ENCODE measurements around the gene FPR3.
A peak's percentile ranks its signal among the peaks of the same experiment; 100 is the strongest.
"Not testable (repeated sequence)": the region's sequence is repeated elsewhere in the genome, so short reads cannot be mapped to it uniquely, and the experiment has no call there.

The FPR3 gene, protein sequence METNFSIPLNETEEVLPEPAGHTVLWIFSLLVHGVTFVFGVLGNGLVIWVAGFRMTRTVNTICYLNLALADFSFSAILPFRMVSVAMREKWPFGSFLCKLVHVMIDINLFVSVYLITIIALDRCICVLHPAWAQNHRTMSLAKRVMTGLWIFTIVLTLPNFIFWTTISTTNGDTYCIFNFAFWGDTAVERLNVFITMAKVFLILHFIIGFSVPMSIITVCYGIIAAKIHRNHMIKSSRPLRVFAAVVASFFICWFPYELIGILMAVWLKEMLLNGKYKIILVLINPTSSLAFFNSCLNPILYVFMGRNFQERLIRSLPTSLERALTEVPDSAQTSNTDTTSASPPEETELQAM

DNA sequence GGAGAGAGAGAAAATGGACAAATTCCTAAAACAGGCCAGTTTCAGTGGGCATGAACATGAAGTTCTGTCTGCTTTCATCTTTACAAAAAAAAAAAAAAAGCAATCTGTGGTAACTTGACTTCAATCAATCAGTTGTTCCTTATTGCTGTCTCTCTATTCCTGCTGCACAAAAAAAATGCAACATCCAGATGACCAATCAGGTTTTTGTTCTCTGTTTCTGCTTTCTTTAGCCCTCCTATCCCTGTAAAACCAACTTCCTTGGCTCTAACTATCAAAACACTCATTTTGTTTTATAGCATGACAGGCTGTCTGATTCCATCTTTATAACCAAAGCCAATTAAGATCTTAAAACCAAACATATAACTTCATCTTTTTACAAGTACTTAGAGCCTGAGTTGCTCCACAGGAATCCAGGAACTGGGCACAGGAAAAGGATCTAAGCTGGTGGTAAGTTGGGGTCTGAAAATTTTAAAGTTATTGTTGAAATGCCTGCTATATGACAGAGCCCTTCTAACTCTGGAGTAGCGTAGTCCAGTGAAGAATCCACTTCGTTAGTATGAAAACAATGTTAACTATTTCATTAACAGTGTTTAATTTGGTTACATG, at the start of gene FPR3:
TSS of gene FPR3 (plus strand) at position 273 of the 606 bp plus-strand sequence. CDS start 28,592 bp downstream, outside the sequence.
- DNase-seq, result no peak

DNA sequence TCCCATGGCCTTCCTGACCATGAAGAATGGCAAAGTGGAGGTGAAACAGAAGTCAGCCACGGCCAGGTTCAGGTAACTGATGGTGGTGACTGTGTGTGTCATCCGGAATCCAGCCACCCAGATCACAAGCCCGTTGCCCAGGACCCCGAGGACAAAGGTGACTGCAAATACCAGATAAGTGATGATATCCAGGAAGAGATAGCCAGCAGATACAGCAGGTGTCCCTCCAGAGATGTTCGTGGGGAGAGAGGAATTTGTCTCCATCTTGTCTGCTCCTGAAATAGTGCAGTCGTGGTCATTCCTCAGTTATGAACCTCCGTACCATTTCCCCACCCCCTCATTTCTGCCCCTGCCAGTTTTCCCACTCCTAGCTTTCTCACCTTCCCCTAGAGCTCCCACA, 48.2 kb upstream of the FPR3 start:
- no peak for DNase-seq

DNA sequence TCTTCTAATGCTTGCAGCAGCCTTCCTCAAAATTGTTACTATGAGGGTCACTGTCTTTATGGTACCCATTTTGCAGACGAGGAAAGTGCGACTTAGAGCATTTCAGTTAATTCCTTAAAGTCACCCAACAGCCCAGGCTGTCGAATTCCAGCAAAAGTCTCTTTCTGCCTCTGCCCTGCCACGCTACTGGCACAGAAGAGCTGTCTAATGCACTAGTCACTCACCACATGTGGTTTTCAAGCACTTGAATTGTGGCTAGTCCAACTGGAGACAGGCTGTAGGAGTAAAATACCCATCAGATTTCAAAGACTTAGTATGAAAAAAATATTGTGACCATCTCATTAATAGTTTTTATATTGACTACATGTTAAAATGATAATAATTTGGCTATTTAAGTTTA, 45.0 kb upstream of the FPR3 start:
- no peak for DNase-seq

DNA sequence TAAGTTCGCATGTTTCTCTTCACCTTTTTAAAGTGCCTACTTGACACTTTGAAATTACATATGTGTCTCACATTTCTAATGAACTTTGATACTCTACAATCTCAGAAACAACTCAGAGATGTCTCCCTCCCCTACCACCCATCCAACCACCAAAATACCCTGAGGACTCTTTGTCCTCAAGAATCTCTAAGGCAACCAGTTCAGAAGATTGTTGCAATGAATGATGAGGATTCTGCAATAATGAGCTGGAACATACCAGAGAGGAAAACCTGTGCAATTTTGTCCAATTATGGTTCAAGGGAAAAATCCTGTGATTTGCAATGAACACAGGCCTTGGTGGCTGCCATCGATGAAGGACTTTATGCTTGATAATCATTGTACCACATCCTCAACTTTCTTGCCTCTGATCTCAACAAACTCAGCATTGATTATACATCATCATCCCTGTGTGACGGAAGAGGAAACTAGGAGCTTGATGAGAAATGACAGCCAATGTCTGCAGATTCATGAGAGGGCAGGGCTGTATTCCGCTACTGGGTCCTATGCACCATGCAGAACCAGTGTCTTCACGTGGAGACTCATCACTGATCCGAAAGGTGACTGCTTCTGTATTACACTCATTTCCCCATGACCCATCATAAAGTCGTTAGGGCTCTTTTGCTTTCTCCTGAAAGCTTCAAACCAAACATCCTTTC, 44.4 kb upstream of the FPR3 start:
- no peak for DNase-seq

DNA sequence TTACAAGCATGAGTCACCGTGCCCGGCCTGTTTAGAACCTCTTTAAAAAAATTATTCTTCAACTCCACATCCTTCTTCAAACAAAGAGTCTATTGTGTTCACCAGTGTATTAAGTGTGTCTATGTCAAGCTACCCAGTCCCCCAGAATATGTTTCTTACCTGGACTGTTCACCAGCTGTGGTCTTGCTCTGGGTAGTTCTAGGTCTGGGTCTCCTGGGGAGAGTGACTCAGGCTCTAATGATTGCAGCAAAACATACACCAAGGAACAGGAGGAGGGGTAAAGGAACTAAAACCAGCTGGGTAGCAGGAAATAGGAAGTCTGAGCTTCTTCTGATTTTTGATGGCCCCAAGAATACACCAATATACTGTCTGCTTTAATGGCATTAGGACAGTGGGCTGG, 43.3 kb upstream of the FPR3 start, which contains the start of gene FPR1:
TSS of gene FPR1 (minus strand) at position 224 of the 400 bp plus-strand sequence. CDS start 4,884 bp downstream, outside the sequence.
- DNase-seq, result no peak

DNA sequence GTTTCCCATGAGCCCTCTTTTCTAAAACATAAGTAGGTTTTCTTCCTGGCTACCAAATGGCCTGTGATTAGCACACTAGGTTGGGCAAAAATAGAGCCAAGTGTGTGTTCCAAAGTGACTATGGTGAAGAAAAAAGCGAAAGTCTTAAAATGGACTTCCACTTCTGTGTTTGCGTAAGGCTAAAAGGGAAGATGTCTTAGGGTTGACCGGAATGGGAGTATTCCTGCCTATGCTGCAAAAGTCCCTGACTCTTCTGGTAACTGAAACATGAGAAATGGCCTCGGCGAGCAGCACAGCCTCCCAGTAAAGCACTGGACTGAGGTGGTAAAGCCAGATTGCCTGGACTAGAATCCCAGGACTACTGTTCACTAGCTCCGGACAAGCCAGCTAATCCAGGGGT, 40.8 kb upstream of the FPR3 start:
- no peak for DNase-seq

DNA sequence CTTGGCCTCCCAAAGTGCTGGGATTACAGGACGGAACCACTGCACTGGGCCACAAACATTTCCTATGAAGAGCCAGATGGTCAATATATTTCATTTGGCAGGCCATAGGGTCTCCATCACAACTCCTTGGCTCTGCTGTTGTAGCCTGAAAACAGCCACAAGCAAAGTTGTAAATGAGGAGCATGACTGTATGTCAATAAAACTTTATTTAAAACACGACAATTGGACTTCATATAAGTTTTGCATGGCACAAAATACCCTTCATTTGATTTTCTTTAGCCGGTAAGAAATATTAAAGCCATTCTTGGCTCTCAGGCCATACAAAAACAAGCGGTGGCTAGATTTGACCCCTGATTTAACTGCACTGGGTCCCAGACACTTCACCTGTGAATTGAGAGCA, 40.2 kb upstream of the FPR3 start:
- DNase-seq, result no peak

DNA sequence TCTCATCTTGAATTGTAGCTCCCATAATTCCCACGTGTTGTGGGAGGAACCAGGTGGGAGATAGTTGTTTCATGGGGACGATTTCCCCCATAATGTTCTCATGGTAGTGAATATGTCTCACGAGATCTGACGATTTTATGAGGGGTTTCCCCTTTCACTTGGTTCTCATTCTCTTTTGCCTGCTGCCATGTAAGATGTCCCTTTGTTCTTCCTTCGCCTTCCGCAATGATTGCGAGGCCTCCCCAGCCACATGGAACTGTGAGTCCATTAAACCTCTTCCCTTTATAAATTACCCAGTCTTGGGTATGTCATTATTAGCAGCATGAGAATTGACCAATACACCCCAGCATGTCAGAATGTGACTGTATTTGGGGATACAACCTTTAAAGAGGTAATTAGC, 39.4 kb upstream of the FPR3 start:
- no peak for DNase-seq

DNA sequence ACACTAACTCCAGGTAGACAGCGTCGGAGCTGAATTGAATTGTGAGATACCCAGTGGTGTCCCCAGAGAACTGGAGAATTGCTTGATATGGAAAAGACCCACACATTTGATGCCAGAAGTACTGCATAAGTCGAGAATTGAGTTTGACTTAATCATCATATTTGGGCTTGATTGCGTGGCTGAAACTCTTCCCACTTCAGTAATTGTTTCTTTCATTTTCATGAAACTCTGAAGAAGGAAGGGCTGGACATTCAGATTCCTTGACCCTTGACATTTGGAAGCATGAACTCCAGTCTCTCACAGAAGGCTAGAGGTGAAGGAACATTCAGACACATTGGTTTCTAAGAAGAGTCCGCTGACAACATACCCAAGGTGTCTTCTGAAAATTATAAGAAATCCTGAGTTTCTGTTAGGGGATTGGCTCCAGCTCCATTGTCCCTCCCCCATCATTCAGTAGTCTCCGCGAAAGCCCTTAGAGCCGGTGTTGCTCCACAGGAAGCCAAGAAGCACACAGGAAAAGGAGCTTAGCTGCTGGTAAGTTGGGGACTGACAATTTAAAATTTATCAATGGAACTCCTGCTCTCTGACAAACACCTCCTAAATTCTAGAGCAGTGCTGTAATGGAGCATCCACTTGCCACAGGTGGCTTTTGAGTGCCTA, 34.1 kb upstream of the FPR3 start, which contains the start of gene FPR2:
TSS of gene FPR2 (plus strand) at position 484 of the 660 bp plus-strand sequence. CDS start 7,479 bp downstream, outside the sequence.
- DNase-seq, result no peak

DNA sequence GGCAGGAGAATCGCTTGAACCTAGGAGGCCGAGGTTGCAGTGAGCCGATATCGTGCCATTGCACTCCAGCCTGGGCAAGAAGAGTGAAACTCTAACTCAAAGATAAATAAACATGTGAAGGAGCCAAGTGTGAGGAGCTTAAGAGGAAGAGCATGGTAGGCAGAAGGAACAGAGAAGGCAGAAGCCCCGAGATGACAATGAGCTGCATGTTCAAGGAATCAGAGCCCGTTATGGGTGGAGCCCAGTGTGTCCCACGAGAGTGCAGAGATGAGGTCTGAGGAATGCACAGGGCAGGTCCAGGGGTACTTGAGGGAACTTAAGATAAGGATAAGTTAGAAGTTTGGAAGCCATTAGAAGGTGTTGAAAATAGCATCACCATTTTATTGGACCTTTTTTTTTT, 33.3 kb upstream of the FPR3 start:
- DNase-seq, result no peak

DNA sequence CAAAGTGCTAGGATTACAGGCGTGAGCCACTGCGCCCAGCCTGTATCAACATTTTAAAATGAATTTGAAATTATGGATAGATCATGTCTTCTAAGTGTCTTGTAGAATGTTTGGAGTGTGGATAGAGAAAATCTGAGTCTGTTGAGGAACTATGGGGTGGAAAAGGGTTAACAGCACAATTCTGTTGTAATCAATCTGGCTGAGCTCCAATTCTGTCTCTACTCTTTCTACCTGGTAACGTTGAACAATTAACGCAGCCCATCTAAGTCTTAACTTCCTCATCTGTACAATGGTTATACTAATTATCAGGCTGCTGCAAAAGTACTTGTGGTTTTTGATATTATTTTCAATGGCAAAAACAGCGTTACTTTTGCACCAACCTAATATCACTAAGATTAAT, 29.9 kb upstream of the FPR3 start:
- no peak for DNase-seq

DNA sequence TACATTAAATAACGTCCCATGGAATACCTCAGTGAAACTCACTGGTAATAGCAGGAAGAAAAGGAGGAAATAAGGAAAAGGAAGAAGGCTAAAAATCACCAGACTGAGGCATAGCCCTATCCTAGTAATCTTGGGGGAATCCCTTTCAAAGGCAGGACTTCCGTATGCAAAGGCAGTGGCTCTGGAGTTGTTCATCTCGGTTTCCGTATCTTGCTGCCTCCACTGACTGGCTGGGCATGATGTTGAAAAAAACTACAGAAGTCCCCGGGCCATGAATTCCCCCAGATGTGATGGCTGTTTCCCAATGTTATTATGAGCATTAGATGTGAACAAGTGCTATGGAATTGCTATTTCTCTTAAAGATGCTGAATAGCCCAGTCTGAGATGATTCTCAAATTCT, 28.5 kb upstream of the FPR3 start:
- DNase-seq, result no peak

DNA sequence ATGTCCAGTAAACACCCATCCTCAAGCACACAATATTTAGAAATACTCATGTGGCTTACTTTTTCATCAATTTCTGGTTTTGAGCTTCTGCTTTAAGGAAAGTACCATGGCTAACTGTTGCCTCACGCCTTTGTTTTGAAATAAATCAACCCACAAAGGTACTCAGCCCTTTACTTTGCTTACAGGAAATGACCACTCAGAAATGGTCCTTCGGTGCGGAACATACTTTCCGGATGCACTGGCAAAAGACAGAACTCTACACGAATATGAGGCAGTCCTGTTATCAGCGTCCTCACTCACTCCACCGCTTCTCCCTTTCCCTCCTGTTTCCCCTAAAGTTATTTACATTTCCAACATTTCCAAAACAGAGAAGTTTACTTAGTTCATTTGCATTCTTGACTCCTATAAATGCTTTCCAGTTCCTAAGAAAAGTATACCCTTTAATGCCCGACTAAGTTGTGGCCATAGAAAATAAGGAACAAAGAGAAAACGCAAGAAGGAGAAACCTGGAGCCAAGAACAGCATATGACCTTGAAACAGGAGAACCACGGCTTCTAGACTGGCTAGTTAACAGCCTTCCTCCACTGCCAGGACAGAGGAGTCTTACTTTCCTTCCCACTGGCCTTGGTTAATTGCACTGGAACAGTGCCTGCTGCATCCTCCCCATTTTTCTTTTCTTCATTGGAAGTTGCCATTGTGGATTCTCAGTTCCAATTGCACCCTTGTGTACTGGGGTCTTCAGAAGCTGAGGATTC, 23.4 kb upstream of the FPR3 start:
- no peak for DNase-seq

DNA sequence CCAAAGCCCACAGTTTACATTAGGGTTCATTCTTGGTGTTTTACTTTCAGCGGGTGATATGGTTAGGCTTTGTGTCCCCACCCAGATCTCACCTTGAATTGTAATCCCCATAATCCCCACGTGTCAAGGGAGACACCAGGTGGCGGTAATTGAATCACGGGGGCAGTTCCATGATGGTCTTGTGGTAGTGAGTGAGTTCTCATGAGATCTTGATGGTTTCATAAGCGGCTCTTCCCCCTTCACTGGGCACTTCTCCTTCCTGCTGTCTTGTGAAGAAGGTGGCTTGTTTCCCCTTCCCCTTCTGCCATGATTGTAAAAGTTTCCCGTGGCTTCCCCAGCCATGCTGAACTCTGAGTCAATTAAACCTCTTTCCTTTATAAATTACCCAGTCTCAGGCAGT, 22.0 kb upstream of the FPR3 start:
- DNase-seq, result no peak

DNA sequence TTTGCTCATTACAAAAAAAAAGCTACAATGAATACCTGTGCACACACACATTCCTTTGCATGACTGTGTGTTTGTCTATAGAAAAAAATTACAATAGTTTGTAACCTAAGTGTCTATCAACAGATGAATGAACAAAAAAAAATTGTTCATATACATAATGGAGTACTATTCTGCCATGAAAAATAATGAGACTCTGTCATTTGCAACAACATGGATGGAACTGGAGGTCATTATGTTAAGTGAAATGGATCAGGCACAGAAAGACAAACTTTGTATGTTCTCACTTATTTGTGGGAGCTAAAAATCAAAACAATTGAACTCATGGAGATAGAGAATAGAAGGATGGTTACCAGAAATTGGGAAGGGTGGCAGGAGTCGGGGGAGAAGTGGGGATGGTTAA, 18.4 kb upstream of the FPR3 start:
- DNase-seq, result not testable (repeated sequence)

DNA sequence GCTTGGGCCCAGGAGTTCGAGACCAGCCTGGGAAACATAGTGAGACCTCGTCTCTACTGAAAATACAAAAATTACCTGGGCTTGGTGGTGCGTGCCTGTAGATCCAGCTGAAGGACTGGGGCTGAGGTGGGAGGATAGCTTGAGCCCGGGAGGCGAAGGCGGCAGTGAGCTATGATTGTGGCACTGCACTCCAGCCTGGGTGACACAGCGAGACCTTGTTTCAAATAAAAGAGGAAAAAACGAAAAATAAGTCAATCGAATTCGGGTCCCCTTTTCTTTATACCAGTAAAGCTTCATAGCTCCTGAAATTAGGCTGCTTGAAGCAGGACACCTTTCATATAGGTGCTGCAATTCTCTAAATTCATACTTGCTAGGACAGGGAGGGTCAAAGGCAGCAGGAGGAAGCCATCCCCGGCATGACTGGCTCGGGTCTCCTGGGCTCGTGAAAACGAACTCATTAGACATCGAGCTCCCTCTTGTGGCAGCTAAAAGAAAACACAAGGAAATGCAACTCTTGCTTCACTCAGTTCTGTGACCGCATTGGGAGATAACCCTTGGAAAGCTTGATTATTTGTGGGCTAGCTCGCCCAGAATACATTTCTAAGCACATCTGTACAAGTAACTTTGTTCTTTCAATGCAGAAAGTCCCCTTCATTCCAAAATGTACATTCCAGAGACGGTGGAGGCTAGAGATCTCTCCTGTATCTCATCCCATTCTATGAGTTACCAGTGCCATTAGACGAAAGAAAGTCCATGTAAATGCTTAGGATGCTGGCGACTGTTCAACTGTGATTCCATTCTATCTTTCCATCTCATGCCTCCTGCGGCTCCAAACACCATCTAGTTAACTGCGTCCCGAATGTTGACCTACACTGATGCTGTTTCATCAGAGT, 17.1 kb upstream of the FPR3 start:
- DNase-seq, result peak; percentile 11 to 15

DNA sequence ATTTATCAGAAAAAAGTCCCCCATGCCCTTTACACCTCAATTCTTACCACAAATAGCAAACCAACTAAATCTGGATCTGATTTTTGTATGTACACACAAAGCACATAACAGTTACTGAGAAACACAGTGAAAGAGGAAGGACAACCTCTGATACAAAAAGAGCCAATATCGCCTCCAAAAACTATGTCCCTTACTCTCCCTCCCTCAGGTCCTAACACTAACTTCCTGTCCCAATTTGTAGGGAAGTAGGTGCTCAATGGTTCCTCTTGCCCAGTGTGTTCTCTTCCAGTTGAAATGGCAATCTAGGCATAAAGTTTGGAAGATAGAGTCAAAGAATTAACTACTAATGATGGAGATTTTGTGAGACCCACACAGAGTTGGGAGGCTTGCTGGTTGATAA, 15.8 kb upstream of the FPR3 start:
- DNase-seq, result no peak

DNA sequence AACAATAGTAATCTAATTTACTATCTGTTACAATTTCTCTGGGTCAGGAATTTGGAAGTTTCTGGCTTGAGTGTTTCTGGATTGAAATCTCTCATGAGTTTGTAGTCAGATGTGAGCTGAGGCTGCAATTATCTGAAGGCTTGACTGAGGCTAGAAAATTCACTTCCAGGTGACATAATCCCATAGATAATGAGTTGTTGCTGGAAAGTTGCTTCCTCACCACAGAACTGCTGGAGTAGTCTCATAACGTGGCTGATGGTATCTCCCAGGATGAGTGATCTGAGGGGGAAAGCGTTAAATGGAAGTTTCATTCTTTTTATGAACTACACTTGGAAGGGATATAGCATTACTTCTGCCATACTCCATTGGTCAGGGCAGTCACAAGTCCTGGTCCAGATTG, 15.3 kb upstream of the FPR3 start:
- DNase-seq, result no peak

DNA sequence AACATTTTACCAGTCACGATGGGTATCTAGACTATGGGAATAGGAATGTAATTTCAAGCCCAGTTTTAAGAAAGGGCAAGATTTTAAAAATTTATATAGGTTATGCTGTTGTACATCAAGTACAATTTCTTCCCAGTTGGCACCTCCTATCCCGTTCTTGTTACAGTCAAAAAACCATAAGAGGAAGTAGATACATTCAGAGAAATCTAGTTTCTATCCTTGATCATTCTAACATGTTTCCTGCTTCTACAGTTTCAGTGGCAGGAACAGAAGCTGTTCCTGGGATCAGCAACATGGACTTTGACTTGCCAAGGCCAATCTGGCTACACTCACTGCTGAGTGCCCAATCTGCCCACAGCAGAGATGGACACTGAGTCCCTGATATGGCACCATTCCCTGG, 14.7 kb upstream of the FPR3 start:
- DNase-seq, result no peak

DNA sequence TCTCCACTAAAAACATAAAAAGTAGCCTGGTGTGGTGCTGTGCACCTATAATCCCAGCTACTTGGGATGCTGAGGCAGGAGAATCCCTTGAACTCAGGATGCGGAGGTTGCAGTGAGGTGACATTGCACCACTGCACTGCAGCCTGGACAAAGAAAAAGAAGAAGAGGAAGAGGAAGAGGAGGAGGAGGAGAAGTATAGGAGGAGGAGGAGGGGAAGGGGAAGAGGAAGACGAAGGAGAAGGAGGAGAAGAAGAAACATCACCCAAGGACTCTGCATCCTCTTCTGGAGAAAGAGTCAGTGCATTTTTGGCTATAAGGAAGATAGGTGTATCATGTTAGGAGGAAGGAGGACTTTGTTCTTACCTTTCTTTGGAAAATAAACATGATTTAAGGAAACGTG, 13.0 kb upstream of the FPR3 start:
- no peak for DNase-seq

DNA sequence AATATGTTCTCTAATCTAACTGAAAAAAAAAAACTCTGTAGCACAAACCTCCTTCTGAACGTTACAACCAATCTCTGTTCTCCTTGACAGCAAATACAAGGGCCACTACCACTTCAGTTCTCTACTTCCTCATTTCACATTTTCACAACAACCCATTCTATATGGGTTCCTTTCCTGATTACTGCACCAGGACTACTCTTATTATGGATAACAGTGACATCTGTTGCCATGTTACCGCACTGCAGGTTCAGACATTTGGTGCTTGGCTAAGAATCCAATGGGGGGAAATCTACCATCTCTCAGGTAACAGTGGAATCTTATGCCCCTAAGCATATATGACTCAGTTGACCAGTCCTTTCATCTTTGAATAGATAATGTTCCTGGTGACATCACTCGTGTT, 11.6 kb upstream of the FPR3 start:
- DNase-seq, result no peak
